H1 (cell line): ENCODE measurements around the gene CEBPB. TPM values are rescaled to one million over a fixed set of nuclear protein-coding genes. Genes with fewer than 3 reads are reported as not detected.

ENCODE experiments used
- ASH2L ChIP-seq: fragments of 200-600, 300-600 bp; sonication (generic); IDR thresholded peaks from one replicate; pipeline ENCODE4 v1.7.1; 2017; ENCODE audit warnings: low read length
- CHD1 ChIP-seq: IDR thresholded peaks from 2 replicates; pipeline ENCODE4 v1.6.1; 2012; ENCODE audit warnings: low read depth, low read length, improper control_type of control experiment
- CHD7 ChIP-seq: fragments of 300-600 bp; sonication (generic); IDR thresholded peaks from 2 replicates; pipeline ENCODE4 v1.7.1; 2012; ENCODE audit warnings: low read length, moderate library complexity, mild to moderate bottlenecking, inconsistent platforms; ENCODE audit not compliant: insufficient replicate concordance
- FOSL1 ChIP-seq: IDR thresholded peaks from 2 replicates; pipeline ENCODE4 v1.6.1; 2011; ENCODE audit warnings: mild to moderate bottlenecking, low read depth, low read length, moderate library complexity; ENCODE audit not compliant: insufficient read depth
- JUN ChIP-seq: IDR thresholded peaks from 2 replicates; pipeline ENCODE4 v1.6.1; 2011; ENCODE audit warnings: low read depth, mild to moderate bottlenecking, improper control_type of control experiment, low read length
- POLR2AphosphoS5 ChIP-seq: IDR thresholded peaks from 2 replicates; pipeline ENCODE4 v1.6.1; 2011; ENCODE audit warnings: low read depth, low read length
- SIRT6 ChIP-seq: IDR thresholded peaks from one replicate; pipeline ENCODE4 v1.7.1; 2012; ENCODE audit warnings: low read length, inconsistent platforms
- ZNF274 ChIP-seq: IDR thresholded peaks from 2 replicates; pipeline ENCODE4 v1.7.0; 2012; ENCODE audit warnings: low read length, borderline replicate concordance; ENCODE audit errors: extremely low read depth
- polyA plus RNA-seq, 7 experiments: library from polyadenylated mRNA; depleted of rRNA in 3 of 7; stranded (reverse) in 5 of 7; unstranded in 2 of 7; fragments of >200 nt in 5 of 7; fragments of 200-250 nt in 2 of 7; gene quantifications; 1 replicate in 5 of 7; 2 replicates in 1 of 7; 4 replicates in 1 of 7; pipeline versions ENCODE4 v1.2.1 to v1.2.3, GENCODE V29; 2011 to 2013; ENCODE audit warnings: missing spikeins in 2 of 7, mixed read lengths in 2 of 7
- total RNA-seq: library from RNA; stranded (reverse); fragmentation: NEBNext Ultra II Directional; extraction: Animal tissue kit (Norgen Biotek cat#: 25700); gene quantifications from 2 replicates; pipeline ENCODE4 v1.2.1, GENCODE V29; 2021
- TF ChIP-seq, protein P1 (sequence below): IDR thresholded peaks from 2 replicates; pipeline ENCODE4 v1.6.1; 2011; ENCODE audit warnings: low read length, improper control_type of control experiment

The CEBPB gene
- total and polyA plus RNA-seq, 2 of the 8 experiments (the other 6 are each of a cell fraction or from before 2014, with no cell fraction given): 7.1 to 24.1 TPM

GRCh38 chr20:50192364-50193198, 2.0 kb downstream of the CEBPB start (continued):
- TF ChIP-seq SIRT6: no peak
- TF ChIP-seq ZNF274: no peak
- no peak for TF ChIP-seq FOSL1
- TF ChIP-seq, protein P1, sequence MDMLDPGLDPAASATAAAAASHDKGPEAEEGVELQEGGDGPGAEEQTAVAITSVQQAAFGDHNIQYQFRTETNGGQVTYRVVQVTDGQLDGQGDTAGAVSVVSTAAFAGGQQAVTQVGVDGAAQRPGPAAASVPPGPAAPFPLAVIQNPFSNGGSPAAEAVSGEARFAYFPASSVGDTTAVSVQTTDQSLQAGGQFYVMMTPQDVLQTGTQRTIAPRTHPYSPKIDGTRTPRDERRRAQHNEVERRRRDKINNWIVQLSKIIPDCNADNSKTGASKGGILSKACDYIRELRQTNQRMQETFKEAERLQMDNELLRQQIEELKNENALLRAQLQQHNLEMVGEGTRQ: no peak
- no peak for TF ChIP-seq CHD1
- TF ChIP-seq CHD7: no peak
- no peak for TF ChIP-seq ASH2L
- TF ChIP-seq POLR2AphosphoS5: no peak; the same call in 1 of the 2 replicates
- TF ChIP-seq JUN: no peak
